K562 (cell line): ENCODE data around the gene DDRGK1. TPM values are rescaled to one million over a fixed set of nuclear protein-coding genes. Genes with fewer than 3 reads are reported as not detected.
A peak's percentile ranks its signal among the peaks of the same experiment; 100 is the strongest.

ENCODE experiments used
- ARHGAP35 ChIP-seq: fragments of 450-650 bp; IDR thresholded peaks from 2 replicates; pipeline ENCODE4 v1.6.1; 2018; ENCODE audit not compliant: partially characterized antibody
- ASH1L ChIP-seq: fragments of 450-650 bp; IDR thresholded peaks from 2 replicates; pipeline ENCODE4 v1.6.1; 2018; ENCODE audit warnings: borderline replicate concordance, mild to moderate bottlenecking, low read depth; ENCODE audit not compliant: partially characterized antibody
- CUX1 ChIP-seq: fragments of 200-800 bp; sonication (Bioruptor generic); IDR thresholded peaks from 2 replicates; pipeline ENCODE4 v1.6.1; 2016; ENCODE audit warnings: missing genetic modification characterization, missing compliant biosample characterization
- IRF2 ChIP-seq: sonication (generic); formaldehyde crosslinking; IDR thresholded peaks from 2 replicates; pipeline ENCODE4 v1.8.1; 2022; ENCODE audit warnings: mild to moderate bottlenecking, missing genetic modification reagents
- MAFG ChIP-seq: fragments of 450-650 bp; conservative IDR thresholded peaks from 2 replicates; pipeline ENCODE4 v1.6.1; 2016; ENCODE audit warnings: missing genetic modification characterization, missing compliant biosample characterization
- NFE2 ChIP-seq: IDR thresholded peaks from 2 replicates; pipeline ENCODE4 v1.6.1; 2014; ENCODE audit warnings: antibody characterized with exemption, low read depth
- STAT6 ChIP-seq: sonication (generic); formaldehyde crosslinking; IDR thresholded peaks from 2 replicates; pipeline ENCODE4 v1.8.1; 2023; ENCODE audit warnings: mild to moderate bottlenecking, missing genetic modification reagents
- ZBTB33 ChIP-seq: sonication (generic); formaldehyde crosslinking; IDR thresholded peaks from 2 replicates; pipeline ENCODE4 v1.8.1; 2023; ENCODE audit warnings: mild to moderate bottlenecking, missing genetic modification reagents
- ZNF507 ChIP-seq: conservative IDR thresholded peaks from 2 replicates; pipeline ENCODE4 v1.6.1; 2017; ENCODE audit warnings: missing genetic modification characterization, missing compliant biosample characterization
- polyA plus RNA-seq, 8 experiments: library from polyadenylated mRNA; depleted of rRNA in 4 of 8; stranded (reverse) in 5 of 8; unstranded in 3 of 8; fragments of >200 nt; fragmentation: Nextera tagmentation in 2 of 8; fragmentation: Illumina TruSeq in 1 of 8; extraction: Ambion mirVana in 2 of 8; extraction: Trizol in 1 of 8; gene quantifications; 2 replicates each; pipeline versions ENCODE4 v1.2.1 to v1.2.3, GENCODE V29; 2011 to 2014; ENCODE audit warnings: inconsistent platforms in 1 of 8, missing spikeins in 1 of 8
- total RNA-seq, 7 experiments: library from RNA; depleted of rRNA in 6 of 7; stranded (reverse); fragments of >200 nt in 6 of 7; fragmentation: Illumina TruSeq in 2 of 7; extraction: Trizol in 2 of 7; gene quantifications; 2 replicates each; pipeline versions ENCODE4 v1.2.1 to v1.2.3, GENCODE V29; 2011 to 2021; ENCODE audit warnings: low replicate concordance in 1 of 7

The DDRGK1 gene
- total and polyA plus RNA-seq, 9 of the 15 experiments (the other 6 are each of a cell fraction or from before 2014, with no cell fraction given): 2.3 to 54.4 (median 29.1) TPM

GRCh38 chr20:3158968-3159431 lies 45.5 kb downstream of the DDRGK1 start (continued):
- TF ChIP-seq CUX1 (CRISPR knock-in tag): no peak
- TF ChIP-seq NFE2: peak; percentile 80
- TF ChIP-seq IRF2 (CRISPR knock-in tag): no peak
- no peak for TF ChIP-seq ASH1L
- no peak for TF ChIP-seq ZNF507 (tag)
- peak; percentile 70 for TF ChIP-seq MAFG (tag)
- TF ChIP-seq STAT6 (CRISPR knock-in tag): no peak
- no peak for TF ChIP-seq ZBTB33
- no peak for TF ChIP-seq ARHGAP35
